Non-pigmented ciliary epithelial cell (primary cell): ENCODE results near the gene AFAP1L2.

ENCODE experiments used
- DNase-seq: peaks from one replicate; pipeline ENCODE4 v3.0.0-alpha.2; 2010; ENCODE audit warnings: low read depth

The AFAP1L2 gene

DNA sequence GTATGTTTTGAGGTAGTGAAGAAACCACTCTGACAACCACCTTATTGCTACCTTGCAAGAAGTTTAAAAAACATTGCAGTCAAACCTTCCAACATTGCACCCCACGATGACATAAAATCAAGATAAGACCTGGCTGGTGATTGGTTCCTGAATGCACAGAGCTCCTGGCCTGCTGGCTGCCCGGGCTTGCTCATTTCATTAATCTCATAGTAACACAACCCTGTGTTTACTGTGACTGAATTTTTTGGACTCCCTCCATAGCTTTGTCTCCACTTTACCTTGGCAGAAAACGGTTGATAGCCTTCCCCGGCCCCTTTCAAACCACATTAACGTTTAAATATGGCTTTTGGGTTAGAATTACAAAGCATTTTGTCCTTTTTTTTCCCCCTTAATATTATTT, 137.8 kb downstream of the AFAP1L2 start:
- DNase-seq = peak; percentile 30

DNA sequence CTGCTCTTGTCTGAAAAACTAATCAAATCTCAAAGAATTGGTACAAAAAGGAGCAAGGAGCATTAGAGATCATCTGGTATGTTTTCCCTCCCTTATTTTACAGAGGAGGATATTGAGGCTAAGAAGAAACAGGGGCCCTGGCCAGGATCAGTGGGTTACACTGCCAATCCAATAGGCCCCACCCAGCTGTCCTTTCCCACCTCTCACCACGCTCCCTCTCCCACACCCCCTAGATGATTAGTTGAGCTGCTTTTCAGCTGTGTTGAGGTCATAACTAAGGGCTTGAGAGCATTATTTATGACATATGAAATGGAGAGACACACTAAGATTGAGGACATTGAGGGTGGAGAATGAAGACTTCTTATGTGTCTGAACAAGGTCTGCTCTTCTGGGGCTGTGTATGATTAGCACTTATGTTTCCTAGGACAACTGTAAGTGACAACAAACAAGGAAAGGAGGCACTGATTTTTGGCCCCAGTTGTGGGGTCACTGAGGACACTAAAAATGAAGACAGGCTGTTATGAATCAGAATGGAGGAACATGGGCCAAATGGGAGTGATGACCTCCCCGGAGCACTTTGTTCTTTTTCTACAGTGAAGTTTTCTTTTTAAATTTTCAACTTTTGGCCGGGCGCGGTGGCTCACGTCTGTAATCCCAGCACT, 138.8 kb downstream of the AFAP1L2 start:
- DNase-seq = no peak

DNA sequence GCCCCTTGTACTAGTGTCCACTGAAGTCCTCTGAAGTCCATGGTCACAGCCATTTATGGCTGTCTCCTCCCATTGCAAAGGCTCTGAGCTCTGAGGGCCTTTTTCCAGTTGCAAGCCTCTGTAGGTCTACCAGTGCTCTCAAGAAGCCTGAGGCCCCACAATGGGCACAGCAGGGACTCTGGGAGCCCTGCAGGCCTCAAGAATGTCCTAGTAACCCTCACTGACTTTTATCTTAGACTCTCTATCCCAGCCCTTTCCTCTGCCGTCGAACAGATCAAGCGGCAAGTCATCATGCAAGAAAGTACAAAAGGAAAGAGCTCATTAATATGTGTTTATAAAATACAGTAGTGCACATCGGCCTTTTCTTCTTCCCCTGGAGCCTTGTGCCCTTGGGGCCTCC, 141.8 kb downstream of the AFAP1L2 start:
- no peak for DNase-seq

DNA sequence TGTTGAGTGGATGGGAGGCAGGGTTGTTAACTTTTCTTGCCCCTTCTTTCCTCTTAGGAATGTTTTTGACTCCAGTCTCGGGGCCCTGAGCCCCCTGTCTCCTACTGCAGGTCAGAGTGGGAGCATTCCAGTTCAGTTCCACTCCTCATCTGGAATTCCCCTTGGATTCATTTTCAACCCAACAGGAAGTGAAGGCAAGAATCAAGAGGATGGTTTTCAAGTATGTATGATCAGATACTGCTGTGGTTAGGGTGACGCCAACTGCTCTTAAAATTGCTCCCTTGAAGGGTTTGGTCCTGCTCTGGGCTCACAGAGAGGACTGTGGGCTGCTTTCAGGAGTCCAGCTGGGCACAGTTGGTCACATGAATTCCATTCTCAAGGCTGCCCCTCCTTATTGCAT, 143.2 kb downstream of the AFAP1L2 start:
- DNase-seq = peak; percentile 47

DNA sequence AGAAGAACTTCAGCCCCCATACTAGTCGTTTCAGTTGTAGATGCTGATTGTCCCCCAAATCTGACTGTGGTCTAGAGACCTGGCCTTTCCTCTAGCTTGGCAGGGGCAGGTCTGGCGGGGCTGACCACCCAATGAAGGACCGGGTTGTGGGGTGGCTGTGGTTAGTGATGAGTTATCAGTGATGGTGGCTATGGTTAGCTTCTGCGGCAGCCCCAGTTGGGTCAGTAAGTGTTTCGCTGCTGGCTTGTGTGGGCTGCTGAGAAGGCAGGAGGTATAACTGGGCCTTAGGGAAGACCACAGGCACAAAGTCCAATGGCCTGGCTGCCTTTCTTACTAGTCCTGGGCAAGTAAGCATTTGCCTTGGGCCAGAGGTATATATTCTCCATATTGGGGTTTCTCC, 143.9 kb downstream of the AFAP1L2 start:
- DNase-seq = no peak

DNA sequence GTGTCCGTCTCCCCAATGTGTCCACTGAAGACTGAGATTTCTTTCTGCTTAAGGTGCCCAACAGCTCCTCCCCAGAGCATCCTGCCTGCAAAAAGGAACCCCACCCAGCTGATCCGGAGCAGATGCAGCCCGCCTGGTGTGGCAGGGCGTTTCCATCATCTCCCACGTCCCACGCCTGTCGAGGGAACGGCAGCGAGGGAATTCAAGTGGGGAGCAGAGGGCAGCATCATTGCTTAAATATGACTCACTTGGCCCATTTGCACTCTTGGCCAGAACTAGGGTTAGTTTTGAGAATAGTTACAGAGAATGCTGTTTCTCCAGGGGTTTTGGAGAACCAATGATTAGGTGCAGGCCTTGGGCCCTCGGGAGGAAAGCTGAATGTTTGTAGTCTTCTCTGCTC, 144.5 kb downstream of the AFAP1L2 start:
- DNase-seq = no peak

DNA sequence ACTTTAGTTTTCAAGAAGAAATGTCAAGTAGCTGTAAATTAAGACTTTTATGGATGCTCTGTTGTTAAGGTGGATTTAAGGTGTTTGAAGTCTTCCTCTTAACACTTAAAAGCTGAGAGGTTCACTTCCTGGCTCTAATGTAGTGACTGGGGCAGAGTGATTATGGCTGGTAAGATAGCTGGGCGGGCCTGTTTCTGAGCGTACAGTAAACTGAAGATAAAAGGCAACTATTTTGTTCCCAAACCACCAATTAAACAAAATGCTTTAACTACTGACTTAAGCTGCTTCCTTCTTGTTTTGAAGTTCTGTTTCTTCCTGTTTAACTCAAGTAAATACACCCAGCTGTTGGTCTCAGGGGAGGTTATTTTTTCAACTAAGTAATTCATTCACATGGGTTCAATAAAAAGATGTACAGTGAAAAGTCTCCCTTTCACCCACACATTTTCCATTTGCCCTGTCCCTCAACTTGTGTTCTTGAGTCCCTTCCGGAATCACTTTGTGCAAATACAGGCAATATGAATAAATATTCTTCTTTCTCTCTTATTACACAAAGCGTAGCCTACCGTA, 145.9 kb downstream of the AFAP1L2 start:
- no peak for DNase-seq

DNA sequence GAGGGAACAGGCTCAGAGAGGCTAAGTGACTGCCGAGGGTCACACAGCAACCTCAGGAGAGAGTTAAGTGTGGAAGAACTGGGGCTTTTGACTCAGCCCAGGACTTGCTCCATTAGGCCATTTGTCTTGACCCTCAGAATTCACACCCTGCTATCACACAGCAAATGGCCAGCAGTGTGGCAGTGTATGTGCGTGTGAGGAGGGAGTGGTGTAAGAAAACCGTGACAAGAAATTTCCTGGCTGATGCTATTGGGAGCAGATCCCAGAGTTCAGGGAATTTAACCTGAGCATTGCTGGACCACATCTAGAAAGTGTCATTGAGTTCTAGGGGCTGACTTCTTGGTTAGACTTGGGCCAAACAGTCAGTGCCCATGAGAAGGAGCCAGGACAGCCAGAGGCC, 146.8 kb downstream of the AFAP1L2 start:
- no peak for DNase-seq

DNA sequence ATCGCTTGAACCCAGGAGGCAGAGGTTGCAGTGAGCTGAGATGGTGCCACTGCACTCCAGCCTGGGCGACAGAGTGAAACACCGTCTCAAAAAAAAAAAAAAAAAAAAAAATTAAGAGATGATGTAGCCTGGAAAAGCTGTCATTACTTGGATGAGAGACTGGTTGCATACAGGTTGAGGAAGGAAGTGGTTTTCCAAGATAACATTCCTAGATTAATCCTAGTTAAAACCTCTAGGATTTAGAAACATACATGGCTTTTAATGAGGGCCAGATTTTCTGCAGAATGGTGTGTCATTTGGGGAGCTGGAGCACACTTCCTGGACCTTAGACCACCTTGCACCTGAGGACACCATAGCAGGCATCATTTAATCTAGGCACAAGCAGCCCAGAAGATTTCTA, 147.5 kb downstream of the AFAP1L2 start:
- DNase-seq = no peak

DNA sequence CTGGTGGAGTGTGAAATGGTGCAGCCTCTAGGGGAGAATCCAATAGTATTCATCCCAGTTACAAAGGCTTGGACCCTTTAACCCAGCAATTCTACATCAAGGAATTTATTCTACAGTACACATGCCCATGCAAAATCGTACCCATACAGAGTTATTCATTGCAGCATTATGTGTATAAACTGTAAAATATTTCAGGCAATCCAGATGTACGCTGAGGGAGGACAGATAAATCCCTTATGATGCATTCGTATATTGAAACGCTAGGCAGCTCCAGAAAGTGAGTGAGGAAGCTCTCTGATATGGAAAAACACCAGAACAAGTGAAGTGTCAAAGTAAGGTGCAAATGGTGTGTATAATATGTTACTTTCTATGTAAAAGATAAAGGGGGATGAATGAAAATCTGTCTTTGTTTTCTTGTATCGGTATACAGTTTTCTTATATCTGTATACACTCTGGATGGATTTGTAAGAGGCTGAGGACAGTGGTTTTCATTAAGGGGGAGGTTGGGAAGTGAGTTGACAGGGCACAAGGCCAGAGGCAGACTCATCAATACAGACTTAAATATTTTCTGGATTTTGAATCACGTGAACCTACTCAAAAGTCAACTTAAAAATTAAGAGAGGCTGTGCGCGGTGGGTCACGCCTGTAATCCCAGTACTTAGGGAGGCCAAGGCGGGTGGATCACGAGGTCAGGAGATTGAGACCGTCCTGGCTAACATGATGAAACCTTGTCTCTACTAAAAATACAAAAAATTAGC, 148.1 kb downstream of the AFAP1L2 start:
- no peak for DNase-seq

DNA sequence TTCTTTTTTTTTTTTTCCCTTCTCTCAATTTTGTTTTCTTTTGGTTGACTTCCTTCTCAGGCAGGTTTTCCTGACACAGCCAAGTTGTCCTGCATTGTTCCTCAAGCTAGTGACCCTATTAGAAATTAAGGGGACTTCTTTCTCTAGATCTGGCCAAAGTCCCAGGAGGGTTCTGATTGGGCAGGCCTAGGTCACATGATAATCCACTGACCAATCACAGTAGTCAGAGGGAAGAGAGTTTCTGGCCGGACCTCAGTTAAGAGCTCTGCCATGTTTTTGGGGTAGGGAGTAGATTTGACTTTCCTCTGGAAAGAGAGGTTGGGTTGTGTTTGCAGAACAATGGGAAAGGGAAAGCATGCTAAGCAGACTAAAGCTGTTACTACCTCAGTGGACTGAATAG, 149.1 kb downstream of the AFAP1L2 start:
- no peak for DNase-seq

DNA sequence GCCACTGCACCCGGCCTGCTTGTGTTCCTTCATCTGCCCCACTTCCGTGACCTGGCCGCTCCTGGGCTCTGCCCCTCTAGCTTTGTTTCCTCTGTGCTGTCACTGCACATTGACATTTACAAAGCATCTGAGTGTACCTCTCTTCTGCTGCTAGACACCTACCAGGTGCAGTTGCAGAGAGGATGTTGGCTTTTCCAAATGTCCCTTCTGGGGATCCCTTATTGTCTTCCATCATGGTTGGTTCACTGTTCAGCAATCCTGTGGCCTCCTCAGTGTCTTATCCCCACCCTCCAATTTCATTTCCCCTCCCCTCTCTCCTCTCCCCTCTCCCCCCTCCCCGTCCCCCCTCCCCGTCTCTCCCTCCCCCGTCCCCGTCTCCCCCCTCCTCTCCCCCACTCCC, 151.4 kb downstream of the AFAP1L2 start:
- DNase-seq = no peak

DNA sequence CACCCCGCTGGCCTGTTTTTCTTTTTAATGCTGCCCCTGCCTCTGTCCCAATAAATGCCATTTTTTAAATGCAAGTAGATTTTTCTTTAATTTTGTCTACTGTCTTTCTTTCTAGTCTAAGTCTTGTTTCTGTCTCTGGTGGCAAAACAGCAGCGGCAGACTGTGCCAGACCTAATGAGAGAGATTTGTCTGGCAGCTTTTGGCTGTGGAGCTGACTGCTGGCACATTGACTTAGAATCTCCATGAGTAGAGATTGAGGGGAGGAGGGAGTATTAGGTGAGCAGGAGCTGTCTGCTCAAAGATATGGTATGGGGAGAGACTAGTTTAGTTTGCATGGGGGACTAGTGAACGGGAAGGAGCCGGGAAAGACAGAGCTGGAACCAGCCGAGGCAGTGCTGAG, 152.2 kb downstream of the AFAP1L2 start:
- no peak for DNase-seq

DNA sequence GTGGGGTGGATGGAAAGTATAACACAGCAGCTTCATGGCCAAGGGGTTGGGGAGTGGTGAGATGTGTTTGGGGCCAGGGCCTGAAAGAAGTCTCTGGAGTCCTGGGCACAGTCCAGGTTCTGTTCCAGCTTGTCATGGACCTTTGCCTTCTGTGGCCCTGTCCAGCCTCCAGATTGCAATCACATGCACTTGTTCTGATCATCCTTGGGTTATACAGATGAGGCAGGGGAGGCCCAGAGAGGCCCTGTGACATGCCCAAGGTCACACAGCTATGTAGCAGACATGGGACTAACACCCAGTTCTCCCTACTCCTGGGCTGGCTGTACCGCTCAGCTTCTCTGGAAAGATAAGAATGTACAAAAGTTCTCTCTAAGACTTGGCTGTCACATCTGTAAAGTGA, 153.6 kb downstream of the AFAP1L2 start:
- DNase-seq = no peak

DNA sequence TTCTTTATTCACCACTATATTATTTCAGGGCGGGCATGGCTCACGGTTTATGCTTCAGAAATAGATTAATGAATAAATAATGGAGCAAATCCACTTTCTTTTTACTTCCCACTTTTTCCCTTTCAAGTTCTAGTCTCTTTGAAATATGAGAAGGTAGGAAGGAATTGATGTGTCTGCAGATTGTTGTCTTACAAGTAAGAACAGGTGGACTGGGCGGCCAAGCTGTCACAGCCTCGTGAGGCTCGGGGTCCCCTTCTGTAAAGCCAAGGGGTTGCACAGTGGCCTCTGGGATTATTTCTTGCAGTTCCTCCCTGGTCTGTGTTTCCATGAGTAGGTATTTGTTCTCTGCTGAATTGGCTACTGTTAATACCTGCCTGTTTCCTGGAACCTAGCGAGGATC, 154.1 kb downstream of the AFAP1L2 start:
- no peak for DNase-seq

DNA sequence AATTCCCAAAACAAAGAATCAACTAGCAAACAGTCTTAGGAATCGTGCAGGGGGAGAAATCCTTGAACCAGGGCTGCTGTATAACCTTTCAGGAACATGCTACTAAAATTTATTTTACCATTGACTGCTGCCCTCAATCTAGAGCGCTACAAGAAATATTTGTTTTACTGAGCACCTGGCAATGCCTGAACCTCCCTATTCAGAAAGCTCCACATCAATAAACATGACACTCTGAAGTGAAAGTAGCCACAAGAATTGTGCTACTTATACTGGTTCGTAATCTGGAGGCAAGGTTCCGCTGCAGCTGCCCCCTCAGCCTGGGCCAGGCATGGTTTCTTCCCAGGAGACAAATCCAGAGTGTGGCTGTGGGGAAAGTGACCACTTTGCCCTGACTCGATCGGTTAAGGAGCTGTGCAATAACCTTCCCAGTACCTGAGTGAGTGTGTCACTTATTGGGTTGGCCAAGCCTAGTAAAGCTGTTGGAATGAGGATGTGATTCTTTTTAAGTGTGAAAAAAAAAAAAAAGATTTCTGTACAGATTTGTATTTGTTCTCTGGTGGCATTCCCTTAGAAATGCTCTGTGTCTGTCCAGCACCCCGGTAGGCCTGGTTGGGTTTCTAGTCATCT, 157.5 kb downstream of the AFAP1L2 start:
- no peak for DNase-seq

DNA sequence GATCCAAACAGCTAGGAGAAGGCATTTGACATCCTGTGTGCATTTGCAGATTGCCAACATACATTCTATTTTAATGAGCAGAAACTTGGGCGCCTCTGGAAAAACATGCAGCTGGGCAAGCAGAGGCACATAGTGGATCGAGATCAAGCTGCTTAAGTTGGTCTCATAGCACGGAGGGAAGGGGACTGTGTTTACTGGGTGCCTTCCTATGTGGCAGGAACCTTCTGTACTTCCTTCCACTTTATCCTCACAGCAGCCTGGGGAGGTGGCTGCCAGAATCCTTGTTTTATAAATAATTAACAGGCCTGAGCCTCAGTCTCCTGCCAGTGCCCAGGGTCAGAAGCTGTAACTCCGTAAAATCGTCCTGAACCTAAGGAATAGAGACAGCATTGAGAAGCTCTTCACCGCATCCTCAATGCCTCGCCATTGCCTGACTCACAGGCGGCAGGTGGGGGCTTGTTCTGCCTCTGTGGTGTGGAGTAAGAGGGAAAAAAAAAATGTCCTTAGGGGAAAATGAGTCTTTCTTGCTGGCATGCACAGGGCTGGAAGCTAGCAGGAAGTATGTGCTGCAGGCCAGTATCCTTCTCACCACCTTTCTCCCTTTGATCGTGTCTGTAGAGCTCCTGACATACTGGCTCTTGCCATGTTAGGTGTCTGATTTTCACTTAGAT, 159.0 kb downstream of the AFAP1L2 start:
- no peak for DNase-seq
